ENCODE results near the gene LARGE1. TPM values are rescaled to one million over a fixed set of nuclear protein-coding genes. Genes with fewer than 3 reads are reported as not detected.

Gene LARGE1
- total RNA-seq, 1 donor from 2014 or later = 81.2 TPM

- no peak for TF ChIP-seq CTCF (IDR thresholded peaks at IDR 0.05; ENCODE audit: partially characterized antibody, unreplicated experiment)
- Mint-ChIP-seq H3K9me3 (ENCODE audit: unreplicated experiment) (peaks cover 12% of the 10 kb centered on the region), H3K27ac (ENCODE audit: unreplicated experiment) (no peak overlapping the region), H3K4me3 (ENCODE audit: unreplicated experiment) (peak overlapping the region; percentile 2), H3K4me1 (ENCODE audit: low read depth, unreplicated experiment) (peaks cover 11% of the 10 kb centered on the region), H3K36me3 (ENCODE audit: unreplicated experiment) (peaks cover 11% of the 10 kb centered on the region), H3K27me3 (ENCODE audit: unreplicated experiment) (peaks cover 7% of the 10 kb centered on the region)
- no peak for DNase-seq
These were observed 172.6 kb downstream of the LARGE1 start for GRCh38 chr22:33747576-33748180.

GRCh38 chr22:33747029-33747428, 173.2 kb downstream of the LARGE1 start:
- no peak overlapping the region for H3K27ac Mint-ChIP-seq (ENCODE audit: unreplicated experiment)
- no peak for TF ChIP-seq CTCF (IDR thresholded peaks at IDR 0.05; ENCODE audit: partially characterized antibody, unreplicated experiment)
- peaks cover 11% of the 10 kb centered on the region for H3K36me3 Mint-ChIP-seq (ENCODE audit: unreplicated experiment)
- H3K9me3 Mint-ChIP-seq (ENCODE audit: unreplicated experiment) = peaks cover 12% of the 10 kb centered on the region
- no peak overlapping the region for H3K4me3 Mint-ChIP-seq (ENCODE audit: unreplicated experiment)
- no peak for DNase-seq
- H3K4me1 Mint-ChIP-seq (ENCODE audit: low read depth, unreplicated experiment) = peaks cover 11% of the 10 kb centered on the region
- peaks cover 7% of the 10 kb centered on the region for H3K27me3 Mint-ChIP-seq (ENCODE audit: unreplicated experiment)

GRCh38 chr22:33746501-33746928, 173.8 kb downstream of the LARGE1 start:
- H3K4me1 Mint-ChIP-seq (ENCODE audit: low read depth, unreplicated experiment) = peaks cover 11% of the 10 kb centered on the region
- peaks cover 7% of the 10 kb centered on the region for H3K27me3 Mint-ChIP-seq (ENCODE audit: unreplicated experiment)
- DNase-seq = no peak
- H3K4me3 Mint-ChIP-seq (ENCODE audit: unreplicated experiment) = no peak overlapping the region
- no peak for TF ChIP-seq CTCF (IDR thresholded peaks at IDR 0.05; ENCODE audit: partially characterized antibody, unreplicated experiment)
- no peak overlapping the region for H3K27ac Mint-ChIP-seq (ENCODE audit: unreplicated experiment)
- peaks cover 12% of the 10 kb centered on the region for H3K9me3 Mint-ChIP-seq (ENCODE audit: unreplicated experiment)
- peaks cover 11% of the 10 kb centered on the region for H3K36me3 Mint-ChIP-seq (ENCODE audit: unreplicated experiment)

GRCh38 chr22:33745501-33745900, 174.8 kb downstream of the LARGE1 start:
- H3K9me3 Mint-ChIP-seq (ENCODE audit: unreplicated experiment) = peaks cover 12% of the 10 kb centered on the region
- H3K36me3 Mint-ChIP-seq (ENCODE audit: unreplicated experiment) = peaks cover 11% of the 10 kb centered on the region
- peaks cover 19% of the 10 kb centered on the region for H3K4me1 Mint-ChIP-seq (ENCODE audit: low read depth, unreplicated experiment)
- TF ChIP-seq CTCF (IDR thresholded peaks at IDR 0.05; ENCODE audit: partially characterized antibody, unreplicated experiment) = no peak
- peaks cover 10% of the 10 kb centered on the region for H3K27me3 Mint-ChIP-seq (ENCODE audit: unreplicated experiment)
- H3K4me3 Mint-ChIP-seq (ENCODE audit: unreplicated experiment) = no peak overlapping the region
- no peak overlapping the region for H3K27ac Mint-ChIP-seq (ENCODE audit: unreplicated experiment)
- DNase-seq = no peak

GRCh38 chr22:33743756-33744155, 176.5 kb downstream of the LARGE1 start:
- no peak overlapping the region for H3K4me3 Mint-ChIP-seq (ENCODE audit: unreplicated experiment)
- no peak for TF ChIP-seq CTCF (IDR thresholded peaks at IDR 0.05; ENCODE audit: partially characterized antibody, unreplicated experiment)
- no peak overlapping the region for H3K27ac Mint-ChIP-seq (ENCODE audit: unreplicated experiment)

More at GRCh38 chr22:33743756-33744155, 176.5 kb downstream of the LARGE1 start:
- no peak for DNase-seq
- Mint-ChIP-seq H3K4me1 (ENCODE audit: low read depth, unreplicated experiment) (peaks cover 36% of the 10 kb centered on the region), H3K36me3 (ENCODE audit: unreplicated experiment) (peaks cover 11% of the 10 kb centered on the region), H3K9me3 (ENCODE audit: unreplicated experiment) (peaks cover 9% of the 10 kb centered on the region), H3K27me3 (ENCODE audit: unreplicated experiment) (peaks cover 8% of the 10 kb centered on the region)

Measured in glutamatergic neuron (in vitro differentiated cells).